Amniotic epithelial cell (primary cell): ENCODE data around the gene ANKK1.

ENCODE experiments used
- DNase-seq: peaks from one replicate; pipeline ENCODE4 v3.0.0-alpha.2; 2010; ENCODE audit warnings: low read depth

ANKK1 gene

DNA sequence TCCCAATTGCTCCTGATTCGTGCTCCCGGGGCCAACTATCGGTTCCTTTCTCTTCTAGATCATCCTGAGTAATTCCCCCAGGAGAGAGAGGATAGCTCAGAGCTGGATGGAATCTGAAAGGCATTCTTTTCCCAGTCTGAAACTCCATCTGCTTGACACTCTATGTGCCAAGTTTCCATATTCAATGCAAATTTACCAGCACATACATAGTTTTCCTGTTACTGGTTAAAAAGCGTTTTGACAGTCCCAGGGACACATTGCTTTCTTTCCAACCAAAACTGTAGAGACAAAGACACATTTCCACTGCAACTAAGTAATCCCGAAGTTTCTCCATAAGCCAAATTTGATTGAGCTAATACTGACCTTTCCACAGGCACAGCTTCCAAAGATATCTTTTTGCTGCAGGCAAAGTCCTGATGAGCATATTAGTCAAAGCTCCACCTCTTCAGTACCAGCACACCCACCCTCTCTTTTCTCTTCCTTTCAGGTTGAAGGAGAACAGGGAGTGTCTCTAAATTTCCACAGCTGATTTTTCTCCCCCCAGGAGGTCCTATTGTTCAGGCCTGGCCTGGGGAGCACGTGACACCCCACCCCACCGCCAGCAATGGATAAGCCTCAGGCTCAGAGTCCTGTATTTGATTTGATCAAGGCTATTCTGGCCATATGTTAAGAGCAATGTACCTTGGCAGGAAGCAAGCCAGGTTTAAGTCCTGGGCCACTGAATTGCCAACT is 9.7 kb upstream of the ANKK1 start:
- DNase-seq: no peak

DNA sequence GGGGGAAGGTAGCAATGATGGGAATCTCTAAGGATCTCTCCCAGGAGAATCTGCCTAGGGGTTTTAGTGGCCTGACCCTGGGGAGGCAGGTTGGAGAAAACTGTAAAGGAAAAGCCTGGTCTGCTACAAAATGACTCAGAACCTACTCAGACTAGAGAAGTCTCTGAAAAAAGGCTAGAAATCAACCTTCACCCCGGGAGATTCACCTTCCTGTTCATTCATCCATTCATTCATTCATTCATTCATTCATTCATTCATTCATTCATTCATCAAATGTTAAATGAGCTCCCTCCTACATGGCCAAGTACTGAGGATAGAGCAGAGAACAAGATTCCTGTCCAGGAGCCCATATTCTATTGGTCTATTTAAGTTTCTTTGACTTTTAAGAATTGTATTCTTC is 8.9 kb upstream of the ANKK1 start:
- DNase-seq: no peak

DNA sequence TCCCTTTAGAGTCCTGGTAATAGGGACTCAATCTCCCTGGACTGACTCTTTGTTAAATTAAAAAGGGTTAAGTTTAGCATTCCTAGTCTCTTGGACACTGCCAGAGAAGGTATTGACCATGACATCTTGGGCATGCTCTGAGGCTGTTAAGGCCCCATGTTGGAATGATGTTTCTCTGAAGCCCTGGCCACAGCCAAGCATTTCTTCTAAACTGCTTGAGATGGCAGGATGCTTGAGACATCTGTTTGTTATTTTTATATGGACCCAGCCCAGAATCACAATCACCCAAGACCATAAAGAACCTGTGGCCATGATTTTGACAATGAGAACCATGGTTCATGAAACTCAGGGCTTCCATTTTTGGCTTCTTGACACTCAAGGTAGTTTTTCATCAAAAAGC is 5.5 kb upstream of the ANKK1 start:
- no peak for DNase-seq

DNA sequence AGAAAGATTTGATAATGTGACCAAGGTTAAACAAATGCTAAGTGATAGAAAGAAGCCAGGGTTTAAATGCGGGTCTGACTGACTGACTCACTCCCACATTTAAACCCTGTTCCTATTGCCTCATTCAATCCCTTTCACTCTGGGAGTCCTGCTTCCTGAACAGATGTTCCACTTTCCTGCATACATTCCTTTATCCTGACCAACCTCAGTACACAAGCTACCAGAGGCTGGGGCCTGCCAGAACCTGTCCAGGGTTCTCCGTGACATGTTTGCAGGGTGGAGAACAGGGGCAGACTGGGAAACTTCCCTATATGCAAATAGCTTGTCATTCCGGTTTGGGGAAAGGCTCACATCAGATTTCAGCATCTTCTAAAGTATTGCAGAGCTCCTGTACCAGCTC is 3.0 kb upstream of the ANKK1 start:
- DNase-seq: peak; percentile 95

DNA sequence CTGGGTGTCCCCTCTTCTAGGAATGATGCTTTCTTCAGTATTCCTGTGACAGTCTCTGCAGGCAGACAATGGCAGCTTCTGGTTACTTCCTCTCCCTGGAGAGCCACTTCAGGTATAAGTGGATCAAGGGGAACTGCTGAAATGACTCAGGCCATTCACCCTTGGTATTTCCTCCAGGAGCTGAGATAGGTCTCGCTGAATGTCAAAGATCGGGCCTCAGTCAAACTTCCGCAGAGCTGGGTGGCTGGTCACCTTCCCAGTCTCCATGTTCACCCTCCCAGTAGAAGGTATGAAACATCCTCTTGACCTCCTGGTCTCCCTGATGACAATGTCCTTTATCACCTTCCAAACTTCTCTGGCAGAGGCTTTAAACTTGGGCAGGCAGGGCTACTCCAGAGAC is 1.8 kb upstream of the ANKK1 start:
- DNase-seq: no peak

DNA sequence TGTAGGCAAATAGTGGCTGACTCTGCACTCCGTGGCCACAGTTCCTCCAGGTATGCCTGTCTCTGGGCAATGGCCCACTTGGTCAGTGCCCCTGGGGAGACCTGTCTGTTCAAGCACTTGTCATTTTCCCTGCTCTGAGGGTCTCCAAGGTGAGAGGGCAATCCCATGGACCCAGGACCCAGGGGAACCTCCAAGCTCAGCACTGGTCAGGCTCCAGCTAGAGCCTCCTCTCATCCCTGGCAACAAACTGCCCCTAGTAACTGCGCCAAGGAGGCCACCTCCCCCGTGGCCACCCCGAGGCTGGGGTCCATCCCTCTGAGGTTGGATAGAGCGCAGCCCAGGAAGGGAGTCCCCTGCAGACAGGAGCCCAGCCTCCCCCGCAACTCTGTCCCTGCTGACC is 713 bp upstream of the ANKK1 start:
- no peak for DNase-seq

DNA sequence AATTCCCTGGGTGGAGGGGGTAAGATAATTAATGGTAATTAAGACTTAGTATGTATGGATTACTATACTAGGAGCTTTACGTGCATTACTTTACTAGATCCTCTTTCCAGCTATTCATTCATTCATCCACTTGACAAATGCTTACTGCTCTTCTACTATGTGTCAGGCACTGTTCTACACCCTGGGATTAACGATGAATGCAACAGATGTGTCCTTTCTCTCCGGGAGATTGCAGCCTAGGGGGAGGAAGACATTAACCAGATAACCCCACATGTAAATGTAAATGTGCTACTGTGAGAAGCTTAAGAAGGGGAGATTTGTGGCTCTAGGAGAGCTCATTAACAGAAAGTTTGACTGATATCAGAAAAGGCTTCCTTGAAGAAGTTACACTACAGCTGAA is 1.7 kb downstream of the ANKK1 start:
- DNase-seq: peak; percentile 57

DNA sequence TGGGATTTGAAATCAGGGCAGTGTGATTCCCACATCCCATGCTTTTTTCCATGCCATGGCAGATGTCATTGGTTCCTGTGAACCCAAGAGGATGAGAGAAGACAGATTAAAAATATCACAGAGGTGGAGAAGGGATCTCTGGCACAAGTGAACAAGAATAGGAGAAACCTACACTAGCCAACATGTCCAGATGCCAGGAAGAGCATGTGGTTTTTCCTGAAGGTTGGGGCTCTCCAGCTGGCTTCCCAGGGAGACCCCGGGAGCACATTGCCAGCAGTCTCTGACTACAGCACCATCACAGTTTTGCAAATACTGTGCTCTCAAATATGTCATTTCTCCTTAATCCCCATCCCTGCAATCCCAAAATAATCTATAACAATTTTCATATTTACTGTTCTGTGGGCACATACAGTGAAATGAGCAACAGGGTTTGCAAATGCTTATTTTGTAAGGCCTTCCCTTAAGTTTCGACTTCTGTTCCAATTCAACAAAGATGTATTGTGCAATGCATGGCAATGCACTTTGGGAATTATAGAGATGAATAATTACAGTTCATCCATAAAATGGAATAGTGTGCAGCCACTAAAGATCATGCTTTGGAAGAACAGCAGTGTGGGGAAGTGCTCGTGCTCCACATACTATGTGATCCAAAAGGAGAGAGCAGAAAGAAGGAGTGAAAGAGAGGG is 4.8 kb downstream of the ANKK1 start:
- DNase-seq: no peak

DNA sequence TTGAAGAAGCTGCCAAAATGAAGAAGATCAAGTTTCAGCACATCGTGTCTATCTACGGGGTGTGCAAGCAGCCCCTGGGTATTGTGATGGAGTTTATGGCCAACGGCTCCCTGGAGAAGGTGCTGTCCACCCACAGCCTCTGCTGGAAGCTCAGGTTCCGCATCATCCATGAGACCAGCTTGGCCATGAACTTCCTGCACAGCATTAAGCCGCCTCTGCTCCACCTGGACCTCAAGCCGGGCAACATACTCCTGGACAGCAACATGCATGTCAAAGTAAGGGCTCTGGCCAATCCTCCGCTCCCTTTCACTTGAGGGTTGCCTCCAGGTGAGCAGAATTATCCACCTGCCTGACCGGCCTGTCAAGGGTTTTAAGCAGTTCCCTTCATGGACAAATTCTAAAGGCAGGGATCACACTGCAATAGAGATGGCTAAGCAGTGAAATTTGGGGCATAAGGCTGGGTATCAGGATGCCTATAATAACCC is 6.0 kb downstream of the ANKK1 start:
- DNase-seq: no peak

DNA sequence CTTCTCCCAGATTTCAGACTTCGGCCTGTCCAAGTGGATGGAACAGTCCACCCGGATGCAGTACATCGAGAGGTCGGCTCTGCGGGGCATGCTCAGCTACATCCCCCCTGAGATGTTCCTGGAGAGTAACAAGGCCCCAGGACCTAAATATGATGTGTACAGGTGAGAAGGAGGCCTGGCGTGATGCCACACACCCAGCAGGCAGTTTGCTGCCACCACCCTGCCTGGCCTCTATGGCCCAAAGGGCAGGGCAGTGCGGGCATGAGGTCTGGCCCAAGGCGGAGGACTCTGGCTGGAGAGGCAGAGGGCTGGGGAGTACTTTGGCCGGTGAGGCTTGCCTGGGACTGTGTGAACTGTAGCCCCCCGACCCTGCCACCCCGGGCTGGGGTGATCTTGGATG is 7.3 kb downstream of the ANKK1 start:
- DNase-seq: no peak

DNA sequence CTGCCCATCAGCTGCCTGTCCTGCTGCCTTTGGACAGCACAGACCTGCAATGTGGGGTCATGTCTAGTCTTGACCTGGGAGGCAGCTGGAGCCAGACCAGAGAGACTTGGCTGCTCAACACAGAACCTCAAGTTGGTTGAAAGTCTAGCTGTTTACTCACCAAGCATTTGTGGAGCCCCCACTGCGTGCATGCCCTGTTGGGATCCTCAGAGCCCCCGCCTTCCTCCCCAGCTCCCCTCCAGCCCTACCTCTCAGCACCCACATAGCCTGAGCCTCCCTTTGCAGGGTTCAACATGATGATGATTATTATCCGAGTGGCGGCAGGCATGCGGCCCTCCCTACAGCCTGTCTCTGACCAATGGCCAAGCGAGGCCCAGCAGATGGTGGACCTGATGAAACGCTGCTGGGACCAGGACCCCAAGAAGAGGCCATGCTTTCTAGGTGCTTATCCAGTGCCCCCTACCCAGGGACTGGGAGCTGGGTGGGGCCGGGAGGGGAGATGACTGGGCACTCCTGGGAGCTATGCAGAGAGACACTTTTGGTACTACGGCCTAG is 8.3 kb downstream of the ANKK1 start:
- no peak for DNase-seq

DNA sequence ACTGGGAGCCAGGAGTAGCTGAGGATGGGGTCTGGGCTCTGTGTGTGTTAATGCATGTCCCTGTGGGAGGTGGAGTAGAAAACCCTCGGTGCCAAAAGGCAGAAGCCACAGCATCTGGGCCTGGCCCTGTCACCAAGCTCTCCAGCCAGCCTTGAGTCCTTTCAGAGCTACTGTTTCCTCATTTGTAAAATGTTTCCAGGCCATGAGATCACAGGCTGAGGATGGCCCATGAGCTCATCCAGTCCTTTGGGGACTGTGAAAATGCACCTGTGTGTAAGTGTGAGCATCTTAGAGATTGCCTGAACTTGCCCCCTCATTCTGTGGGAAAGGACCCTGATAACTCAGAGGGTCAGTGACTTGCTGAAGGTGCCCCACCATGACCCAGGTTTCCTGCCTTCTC is 9.1 kb downstream of the ANKK1 start:
- DNase-seq: no peak

DNA sequence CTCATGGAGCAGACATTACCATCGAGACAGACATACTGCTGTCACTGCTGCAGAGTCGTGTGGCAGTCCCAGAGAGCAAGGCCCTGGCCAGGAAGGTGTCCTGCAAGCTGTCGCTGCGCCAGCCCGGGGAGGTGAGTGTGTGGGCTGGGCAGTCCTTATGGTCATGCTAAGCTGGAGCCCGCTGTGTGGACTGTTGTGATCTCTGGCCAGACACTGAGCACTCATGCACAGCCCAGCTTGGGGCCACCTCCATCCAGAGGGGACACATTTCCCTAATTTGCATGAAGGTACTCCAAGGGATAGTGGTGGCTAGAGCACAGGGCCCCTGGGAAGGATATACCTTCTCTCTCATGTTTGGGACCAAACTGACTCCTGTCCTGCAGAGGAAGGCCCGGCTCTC is 9.6 kb downstream of the ANKK1 start:
- no peak for DNase-seq

DNA sequence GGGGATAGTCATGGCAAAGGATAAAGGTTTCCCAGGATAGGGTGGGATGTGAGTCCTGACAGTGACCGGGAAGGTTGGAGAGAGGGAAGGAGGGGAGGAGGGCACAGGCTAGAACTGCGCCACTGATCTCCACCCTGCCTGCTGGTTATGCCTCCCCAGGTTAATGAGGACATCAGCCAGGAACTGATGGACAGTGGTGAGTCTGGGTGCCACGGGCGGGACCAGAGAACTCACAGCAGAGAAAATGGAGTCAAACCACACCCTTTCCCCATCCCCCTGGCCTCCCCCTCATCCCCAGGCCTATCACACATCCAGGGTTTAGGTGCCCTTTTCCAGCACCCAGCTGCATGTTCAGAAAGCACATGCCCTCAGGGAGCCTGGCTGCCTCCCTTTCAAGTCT is 10.2 kb downstream of the ANKK1 start:
- DNase-seq: no peak

DNA sequence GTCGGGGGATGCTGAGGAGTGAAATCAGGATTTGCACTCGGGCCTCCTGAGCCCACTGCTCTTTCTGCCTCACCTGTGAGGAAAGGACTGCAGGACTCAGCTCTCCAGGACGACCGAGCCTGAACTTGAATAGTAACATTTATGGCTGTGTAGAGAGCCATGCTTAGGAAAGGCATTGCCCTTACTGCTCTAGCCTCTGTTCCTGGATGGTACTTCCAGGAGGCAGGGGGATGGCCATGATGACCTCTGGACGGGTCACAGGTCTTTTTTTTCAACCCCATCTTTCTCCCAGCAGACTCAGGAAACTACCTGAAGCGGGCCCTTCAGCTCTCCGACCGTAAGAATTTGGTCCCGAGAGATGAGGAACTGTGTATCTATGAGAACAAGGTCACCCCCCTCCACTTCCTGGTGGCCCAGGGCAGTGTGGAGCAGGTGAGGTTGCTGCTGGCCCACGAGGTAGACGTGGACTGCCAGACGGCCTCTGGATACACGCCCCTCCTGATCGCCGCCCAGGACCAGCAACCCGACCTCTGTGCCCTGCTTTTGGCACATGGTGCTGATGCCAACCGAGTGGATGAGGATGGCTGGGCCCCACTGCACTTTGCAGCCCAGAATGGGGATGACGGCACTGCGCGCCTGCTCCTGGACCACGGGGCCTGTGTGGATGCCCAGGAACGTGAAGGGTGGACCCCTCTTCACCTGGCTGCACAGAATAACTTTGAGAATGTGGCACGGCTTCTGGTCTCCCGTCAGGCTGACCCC is 11.3 kb downstream of the ANKK1 start:
- DNase-seq: no peak

DNA sequence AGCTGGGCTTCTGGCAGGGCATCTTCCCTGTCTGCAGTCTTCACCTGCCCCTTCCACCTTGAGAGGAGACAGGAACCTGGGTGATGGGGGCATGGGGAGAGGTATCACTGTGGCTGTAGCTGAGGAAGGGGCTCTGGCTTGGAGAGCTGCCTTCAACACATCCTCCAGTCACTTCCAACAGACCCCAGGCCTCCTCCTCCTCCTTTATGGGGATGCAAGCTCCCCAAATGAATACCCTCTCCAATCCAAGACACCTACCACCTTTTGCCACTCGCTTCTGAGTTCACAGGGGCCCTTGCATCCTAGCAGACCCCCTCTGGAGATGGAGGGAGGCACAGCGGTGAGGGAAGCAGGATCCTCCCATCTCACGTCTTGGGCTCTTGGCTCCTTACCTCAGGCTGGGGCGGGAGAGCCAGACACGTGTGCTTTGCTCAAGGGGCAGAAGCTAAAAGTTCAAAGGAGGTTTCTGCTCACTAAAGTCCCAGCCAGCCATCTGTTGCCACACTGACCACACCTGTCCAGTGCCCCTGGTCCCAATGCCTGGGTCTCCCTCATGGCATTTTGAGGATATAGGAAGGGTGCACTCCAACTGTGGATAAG is 13.2 kb downstream of the ANKK1 start:
- no peak for DNase-seq

DNA sequence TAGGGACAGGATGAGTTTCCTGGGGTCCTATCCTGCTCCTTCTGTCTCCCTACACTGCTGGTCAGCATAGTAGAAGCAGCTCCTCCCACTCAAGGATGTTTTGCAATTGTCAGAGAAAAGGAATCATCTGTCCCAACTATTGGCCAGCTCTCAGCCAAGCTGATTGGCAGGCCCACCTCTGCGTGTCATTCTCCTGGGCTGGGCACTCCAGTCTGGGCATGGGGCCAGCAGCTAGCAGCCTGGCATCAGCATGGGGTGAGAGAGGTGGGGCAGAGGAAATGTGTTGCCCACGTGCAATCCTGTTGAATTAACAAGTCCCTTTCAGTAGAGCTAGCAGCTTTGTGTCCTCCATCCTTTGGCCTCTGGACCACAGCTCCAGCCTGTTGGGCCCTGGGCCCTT is 14.1 kb downstream of the ANKK1 start:
- peak; percentile 41 for DNase-seq

DNA sequence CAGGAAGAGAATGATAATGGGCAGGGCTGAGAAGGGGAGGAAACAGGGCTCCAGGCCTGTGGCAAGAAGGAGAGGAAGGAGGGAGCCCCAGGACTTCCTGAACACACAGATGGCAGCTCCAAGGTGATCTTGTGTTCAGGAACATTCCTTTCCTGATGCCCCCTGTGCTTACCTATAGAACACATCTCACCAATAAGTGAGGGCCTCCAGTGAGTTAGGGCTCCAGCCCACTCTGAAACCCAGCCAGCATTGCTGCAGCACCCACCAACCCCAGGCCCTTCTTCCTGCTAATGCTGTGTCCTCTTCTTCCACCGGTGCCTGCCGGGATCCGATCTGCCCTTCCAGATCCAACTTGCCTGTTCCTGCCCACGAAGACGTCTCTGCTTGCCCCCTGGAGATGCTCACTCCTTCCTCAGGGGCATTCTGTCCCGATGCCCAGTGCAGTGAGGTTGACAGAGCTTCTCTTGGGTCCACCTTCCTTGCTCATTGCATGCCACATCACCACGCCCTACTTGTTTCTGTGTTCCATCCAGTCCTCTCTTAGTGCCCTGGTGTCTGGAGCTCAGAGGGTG is 17.4 kb downstream of the ANKK1 start:
- no peak for DNase-seq

DNA sequence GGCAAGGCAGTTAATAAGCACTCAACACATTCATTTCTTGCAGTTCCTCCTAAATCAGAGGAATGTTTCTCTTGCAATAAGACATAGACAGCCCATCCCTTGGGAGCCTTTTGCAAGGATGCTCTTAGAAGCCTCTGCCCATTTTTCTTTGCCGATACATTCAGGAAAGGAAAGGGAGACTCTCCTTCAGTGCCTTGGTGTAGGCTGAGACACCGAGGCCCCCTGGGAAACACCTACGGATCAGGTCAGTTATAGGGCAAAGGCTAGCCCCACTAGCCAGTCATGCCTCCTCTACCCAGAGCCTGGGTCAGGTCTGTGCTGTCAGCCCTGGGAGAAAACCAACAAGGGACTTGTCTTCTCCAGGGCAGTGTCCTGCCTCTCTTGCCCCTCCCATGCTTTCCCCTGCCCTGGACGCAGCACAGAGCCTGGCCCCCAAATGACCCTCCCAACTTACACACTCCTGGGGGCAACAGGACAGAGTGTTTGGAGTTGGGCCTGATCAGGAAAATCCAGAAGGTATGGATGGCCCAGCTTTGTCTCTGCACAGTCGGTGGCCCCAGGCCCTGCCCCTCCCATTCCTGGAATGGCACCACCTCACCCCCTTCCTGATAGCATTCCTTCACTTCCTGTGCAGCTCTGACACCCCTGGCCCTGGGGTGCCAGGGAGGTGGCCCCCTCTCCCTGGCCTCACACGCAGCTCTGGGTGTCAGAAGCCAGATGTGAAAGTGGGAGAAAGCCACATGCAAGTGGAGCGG is 18.3 kb downstream of the ANKK1 start:
- DNase-seq: no peak

DNA sequence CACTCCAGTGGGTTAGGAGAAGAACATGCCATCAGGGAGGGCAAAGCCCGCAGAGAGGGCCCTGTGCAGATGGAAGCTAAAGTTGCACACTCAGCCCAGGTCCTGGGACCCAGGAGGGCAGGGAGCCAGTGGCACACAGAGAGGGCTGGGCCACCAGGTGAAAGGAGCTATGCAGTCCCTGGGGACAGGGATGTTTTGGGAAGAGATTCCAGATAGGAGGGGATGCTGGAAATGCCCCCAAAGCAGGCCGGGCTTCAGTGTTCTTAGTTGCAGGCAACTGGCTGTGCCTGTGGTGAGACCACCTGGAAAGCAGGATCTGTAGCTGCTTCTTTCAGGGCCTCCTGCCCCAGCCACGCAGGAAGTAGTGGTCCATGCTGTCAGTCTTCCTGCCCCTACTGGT is 19.6 kb downstream of the ANKK1 start:
- no peak for DNase-seq

DNA sequence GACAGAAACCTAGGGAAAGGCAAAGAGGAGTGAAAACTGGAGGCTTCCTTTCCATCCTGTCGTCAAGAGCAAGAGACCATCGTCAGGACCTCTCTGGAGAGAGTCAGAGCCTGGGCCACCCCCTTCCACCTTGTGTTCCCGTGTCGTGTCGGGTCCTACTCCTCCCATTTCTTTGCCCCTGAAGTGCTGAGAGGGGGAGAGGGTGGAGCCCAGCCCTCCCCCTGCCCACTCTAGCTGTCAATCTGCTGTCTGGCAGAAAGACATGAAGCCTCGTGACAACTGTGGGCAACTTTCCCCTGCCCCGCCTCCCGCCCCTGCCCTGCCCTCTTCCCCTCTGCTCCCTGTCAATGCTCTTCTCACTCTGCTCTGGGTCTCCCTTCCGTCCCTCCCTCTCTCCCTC is 20.6 kb downstream of the ANKK1 start:
- DNase-seq: no peak
